ENCODE measurements around the gene LIN7A. TPM values are rescaled to one million over a fixed set of nuclear protein-coding genes. Genes with fewer than 3 reads are reported as not detected.
"Not testable (repeated sequence)": the region's sequence is repeated elsewhere in the genome, so short reads cannot be mapped to it uniquely, and the experiment has no call there.

Gene LIN7A
- total and polyA plus RNA-seq, 2 experiments from 2014 or later, result 5.2 to 9.9 TPM

GRCh38 chr12:80884651-80885050 lies 53.1 kb downstream of the LIN7A start:
- DNase-seq (ENCODE audit: low spot score), result no peak
- H2AFZ ChIP-seq, result no peak overlapping the region
- H4K20me1 ChIP-seq (ENCODE audit: insufficient read depth, poor library complexity, severe bottlenecking), result no peaks in the 10 kb centered on the region
- no peak overlapping the region for H3K4me3 ChIP-seq
- no peak overlapping the region for H3K27ac ChIP-seq
- no peaks in the 10 kb centered on the region for H3K36me3 ChIP-seq (replicated peaks; ENCODE audit: insufficient read depth, low read depth)
- H3K27me3 ChIP-seq, result no peaks in the 10 kb centered on the region
- H3K79me2 ChIP-seq, result no peaks in the 10 kb centered on the region
- TF ChIP-seq CTCF (IDR thresholded peaks at IDR 0.05; ENCODE audit: poor library complexity) (no peak), EZH2phosphoT487 (IDR thresholded peaks at IDR 0.05; ENCODE audit: low read depth, severe bottlenecking, unreplicated experiment) (no peak), EZH2 (IDR thresholded peaks at IDR 0.05; ENCODE audit: borderline replicate concordance) (no peak)
- WGBS (ENCODE audit: low lambda C conversion rate, missing lambda C conversion rate), result 88% methylated on average over 1 of the region's 1 CpG
- no peaks in the 10 kb centered on the region for H3K4me1 ChIP-seq (ENCODE audit: insufficient read depth)
- no peak overlapping the region for H3K4me2 ChIP-seq
- H3K9me3 ChIP-seq (ENCODE audit: low read depth), result no peaks in the 10 kb centered on the region
- H3K9me2 ChIP-seq (replicated peaks; ENCODE audit: insufficient read depth), result no peaks in the 10 kb centered on the region

- H3K27ac ChIP-seq, result no peak overlapping the region
- H4K20me1 ChIP-seq (ENCODE audit: insufficient read depth, poor library complexity, severe bottlenecking), result no peaks in the 10 kb centered on the region
- DNase-seq (ENCODE audit: low spot score), result no peak
- no peaks in the 10 kb centered on the region for H3K4me1 ChIP-seq (ENCODE audit: insufficient read depth)
- no peaks in the 10 kb centered on the region for H3K9me3 ChIP-seq (ENCODE audit: low read depth)
- no peaks in the 10 kb centered on the region for H3K79me2 ChIP-seq
- no peaks in the 10 kb centered on the region for H3K36me3 ChIP-seq (replicated peaks; ENCODE audit: insufficient read depth, low read depth)
- no peaks in the 10 kb centered on the region for H3K9me2 ChIP-seq (replicated peaks; ENCODE audit: insufficient read depth)
- TF ChIP-seq EZH2phosphoT487 (IDR thresholded peaks at IDR 0.05; ENCODE audit: low read depth, severe bottlenecking, unreplicated experiment) (no peak), EZH2 (IDR thresholded peaks at IDR 0.05; ENCODE audit: borderline replicate concordance) (no peak), CTCF (IDR thresholded peaks at IDR 0.05; ENCODE audit: poor library complexity) (no peak)
- no peak overlapping the region for H3K4me3 ChIP-seq
- no peak overlapping the region for H2AFZ ChIP-seq
- no peaks in the 10 kb centered on the region for H3K27me3 ChIP-seq
- no peak overlapping the region for H3K4me2 ChIP-seq
These were observed 56.6 kb downstream of the LIN7A start for GRCh38 chr12:80881106-80881505.

- not testable (repeated sequence) for H3K36me3 ChIP-seq (replicated peaks; ENCODE audit: insufficient read depth, low read depth); H3K27me3 ChIP-seq; H3K4me1 ChIP-seq (ENCODE audit: insufficient read depth); DNase-seq (ENCODE audit: low spot score); H3K4me2 ChIP-seq; H3K9me3 ChIP-seq (ENCODE audit: low read depth); H3K27ac ChIP-seq; H4K20me1 ChIP-seq (ENCODE audit: insufficient read depth, poor library complexity, severe bottlenecking); H3K9me2 ChIP-seq (replicated peaks; ENCODE audit: insufficient read depth); H2AFZ ChIP-seq; H3K79me2 ChIP-seq; H3K4me3 ChIP-seq
- 88% methylated on average over 8 of the region's 8 CpGs for WGBS (ENCODE audit: low lambda C conversion rate, missing lambda C conversion rate)
These were observed 59.3 kb downstream of the LIN7A start for GRCh38 chr12:80878452-80878851.

GRCh38 chr12:80877721-80878265 lies 59.9 kb downstream of the LIN7A start:
- H3K4me1 ChIP-seq (ENCODE audit: insufficient read depth), result no peaks in the 10 kb centered on the region
- no peak for DNase-seq (ENCODE audit: low spot score)
- no peak overlapping the region for H3K4me2 ChIP-seq
- H4K20me1 ChIP-seq (ENCODE audit: insufficient read depth, poor library complexity, severe bottlenecking), result no peaks in the 10 kb centered on the region
- no peaks in the 10 kb centered on the region for H3K36me3 ChIP-seq (replicated peaks; ENCODE audit: insufficient read depth, low read depth)
- H2AFZ ChIP-seq, result no peak overlapping the region
- no peaks in the 10 kb centered on the region for H3K27me3 ChIP-seq
- H3K79me2 ChIP-seq, result no peaks in the 10 kb centered on the region
- H3K27ac ChIP-seq, result no peak overlapping the region
- H3K4me3 ChIP-seq, result no peak overlapping the region
- WGBS (ENCODE audit: low lambda C conversion rate, missing lambda C conversion rate), result 48% methylated on average over 2 of the region's 2 CpGs
- no peak for TF ChIP-seq EZH2 (IDR thresholded peaks at IDR 0.05; ENCODE audit: borderline replicate concordance)
- TF ChIP-seq EZH2phosphoT487 (IDR thresholded peaks at IDR 0.05; ENCODE audit: low read depth, severe bottlenecking, unreplicated experiment), result no peak
- no peak for TF ChIP-seq CTCF (IDR thresholded peaks at IDR 0.05; ENCODE audit: poor library complexity)
- no peaks in the 10 kb centered on the region for H3K9me3 ChIP-seq (ENCODE audit: low read depth)
- no peaks in the 10 kb centered on the region for H3K9me2 ChIP-seq (replicated peaks; ENCODE audit: insufficient read depth)
